HCT116 (cell line): ENCODE data around the gene MED13L. TPM values are rescaled to one million over a fixed set of nuclear protein-coding genes. Genes with fewer than 3 reads are reported as not detected.

Experiments
- ATAC-seq: fragments of 200-7000 bp; cut with Tn5 transposase; 2 replicates; pipeline ENCODE4 v1.9.1; 2020; ENCODE audit warnings: mild to moderate bottlenecking, moderate library complexity
- BruUV-seq: library from RNA; stranded (reverse); fragments of 400-500 nt; replicated peaks from 2 replicates; lab custom pipeline; 2021; lab: Mats Ljungman, UMichigan
- CTCF ChIA-PET: fragments of 300-600 bp; sonication (Branson Sonifier 250); formaldehyde crosslinking; loops from one replicate; lab custom pipeline; 2021; ENCODE audit warnings: antibody characterized with exemption; lab: Charles Lee
- POLR2A ChIA-PET: fragments of 300-600, 350-600 bp; sonication (Branson Sonifier 250); formaldehyde crosslinking; loops from one replicate; lab custom pipeline; 2021; ENCODE audit warnings: antibody characterized with exemption; lab: Charles Lee
- RAD21 ChIA-PET, 2 experiments: fragments of 300-600 bp; sonication (Branson Sonifier 250); formaldehyde crosslinking; loops; one replicate each; lab custom pipeline; 2023; ENCODE audit warnings: low total read pairs in 2 of 2; ENCODE audit not compliant: uncharacterized antibody in 2 of 2, unreplicated experiment in 2 of 2, low non-redundant PET in 1 of 2; lab: Charles Lee
- DNase-seq: peaks from one replicate; pipeline ENCODE4 v3.0.0-alpha.2; 2010; ENCODE audit warnings: low read depth, low spot score
- H2AFZ ChIP-seq: fragments of 200-600 bp; shearing (Covaris generic), sonication (generic); 2 replicates; pipeline ENCODE4 v1.6.1; 2017; ENCODE audit warnings: low read depth, mixed run types, mixed read lengths, antibody characterized with exemption, low read length; ENCODE audit not compliant: poor library complexity, severe bottlenecking
- H3K27ac ChIP-seq: 2 replicates; pipeline ENCODE4 v1.5.1; 2012; ENCODE audit warnings: low read depth, low read length
- H3K27me3 ChIP-seq: fragments of 200-600 bp; sonication (generic); 2 replicates; pipeline ENCODE4 v1.6.1; 2016; ENCODE audit warnings: mixed run types, low read length, mixed read lengths; ENCODE audit not compliant: insufficient read depth
- H3K36me3 ChIP-seq, 2 experiments: fragments of 200-500 bp in 1 of 2; fragments of 200-600 bp in 1 of 2; sonication (Bioruptor generic) in 1 of 2; sonication (generic) in 1 of 2; 2 replicates each; pipeline versions ENCODE4 v1.5.1 to v1.6.1; 2014 to 2016; ENCODE audit warnings: low read length in 2 of 2, inconsistent platforms in 1 of 2, mixed read lengths in 1 of 2, mixed run types in 1 of 2; ENCODE audit not compliant: insufficient read depth in 2 of 2, control insufficient read depth in 1 of 2
- H3K4me1 ChIP-seq, 2 experiments: fragments of 200-600 bp in 1 of 2; sonication (generic) in 1 of 2; 2 replicates each; pipeline versions ENCODE4 v1.5.1 to v1.6.1; 2012 to 2017; ENCODE audit warnings: low read length in 2 of 2, inconsistent platforms in 1 of 2, mild to moderate bottlenecking in 1 of 2, mixed read lengths in 1 of 2, mixed run types in 1 of 2, moderate library complexity in 1 of 2; ENCODE audit not compliant: insufficient read depth in 2 of 2, control insufficient read depth in 1 of 2
- H3K4me2 ChIP-seq: fragments of 200-600 bp; sonication (generic); 2 replicates; pipeline ENCODE4 v1.6.1; 2017; ENCODE audit warnings: mixed run types, low read length, mixed read lengths
- H3K4me3 ChIP-seq, 2 experiments: fragments of 200-600 bp in 1 of 2; sonication (generic) in 1 of 2; replicated peaks in 1 of 2; 2 replicates each; pipeline ENCODE4 v1.5.1; 2011 to 2016; ENCODE audit warnings: low read length in 2 of 2, control low read depth in 1 of 2, low read depth in 1 of 2, mild to moderate bottlenecking in 1 of 2, mixed read lengths in 1 of 2, mixed run types in 1 of 2
- H3K79me2 ChIP-seq: fragments of 200-600 bp; sonication (generic); 2 replicates; pipeline ENCODE4 v1.6.1; 2017; ENCODE audit warnings: mild to moderate bottlenecking, mixed run types, low read length, moderate library complexity, mixed read lengths; ENCODE audit not compliant: insufficient read depth
- H3K9ac ChIP-seq: fragments of 200-600 bp; sonication (generic); 2 replicates; pipeline ENCODE4 v1.6.1; 2016; ENCODE audit warnings: low read length, mixed read lengths
- H3K9me2 ChIP-seq: fragments of 200-600 bp; sonication (generic), shearing (Covaris generic); 2 replicates; pipeline ENCODE4 v1.6.1; 2017; ENCODE audit warnings: mixed run types, mild to moderate bottlenecking, moderate library complexity; ENCODE audit not compliant: insufficient read depth
- H3K9me3 ChIP-seq, 2 experiments: fragments of 200-500 bp in 1 of 2; fragments of 200-600 bp in 1 of 2; sonication (Bioruptor generic) in 1 of 2; sonication (generic) in 1 of 2; 2 replicates each; pipeline ENCODE4 v1.6.1; 2014 to 2017; ENCODE audit warnings: low read length in 2 of 2, mixed read lengths in 2 of 2, inconsistent platforms in 1 of 2, low read depth in 1 of 2, mild to moderate bottlenecking in 1 of 2, mixed run types in 1 of 2, moderate library complexity in 1 of 2; ENCODE audit not compliant: control insufficient read depth in 1 of 2, insufficient read depth in 1 of 2
- H4K20me1 ChIP-seq: fragments of 200-600 bp; sonication (generic), shearing (Covaris generic); 2 replicates; pipeline ENCODE4 v1.6.1; 2017; ENCODE audit warnings: mixed run types, mild to moderate bottlenecking, moderate library complexity; ENCODE audit not compliant: insufficient read depth
- CBX3 ChIP-seq: IDR thresholded peaks from 2 replicates; pipeline ENCODE4 v1.6.1; 2012; ENCODE audit warnings: low read depth
- CTCF ChIP-seq, 3 experiments: fragments of 200-600 bp in 1 of 3; sonication (generic) in 1 of 3; IDR thresholded peaks in 2 of 3; conservative IDR thresholded peaks in 1 of 3; 2 replicates each; pipeline ENCODE4 v1.5.1; 2012 to 2017; ENCODE audit warnings: low read depth in 2 of 3, low read length in 2 of 3, antibody characterized with exemption in 1 of 3, borderline replicate concordance in 1 of 3, control low read depth in 1 of 3, mild to moderate bottlenecking in 1 of 3, mixed read lengths in 1 of 3, mixed run types in 1 of 3, moderate library complexity in 1 of 3; ENCODE audit not compliant: insufficient read depth in 1 of 3
- EGR1 ChIP-seq: IDR thresholded peaks from 2 replicates; pipeline ENCODE4 v1.6.1; 2012; ENCODE audit warnings: low read depth
- ELF1 ChIP-seq: IDR thresholded peaks from 2 replicates; pipeline ENCODE4 v1.6.1; 2012; ENCODE audit warnings: low read depth, borderline replicate concordance
- EZH2phosphoT487 ChIP-seq: fragments of 200-600 bp; IDR thresholded peaks from 2 replicates; pipeline ENCODE4 v1.6.1; 2018; ENCODE audit warnings: antibody characterized with exemption, borderline replicate concordance
- FOSL1 ChIP-seq: IDR thresholded peaks from 2 replicates; pipeline ENCODE4 v1.6.1; 2012; ENCODE audit warnings: low read depth
- JUND ChIP-seq: IDR thresholded peaks from 2 replicates; pipeline ENCODE4 v1.6.1; 2012
- POLR2AphosphoS5 ChIP-seq: IDR thresholded peaks from 2 replicates; pipeline ENCODE4 v1.6.1; 2011; ENCODE audit warnings: mild to moderate bottlenecking, low read depth, low read length, moderate library complexity
- RAD21 ChIP-seq: IDR thresholded peaks from 2 replicates; pipeline ENCODE4 v1.6.1; 2012; ENCODE audit warnings: low read depth, mild to moderate bottlenecking
- REST ChIP-seq: IDR thresholded peaks from 2 replicates; pipeline ENCODE4 v1.6.1; 2012; ENCODE audit warnings: low read depth
- SIN3A ChIP-seq: IDR thresholded peaks from 2 replicates; pipeline ENCODE4 v1.6.1; 2012; ENCODE audit warnings: low read depth
- SP1 ChIP-seq: IDR thresholded peaks from 2 replicates; pipeline ENCODE4 v1.6.1; 2012; ENCODE audit warnings: low read depth
- TCF7L2 ChIP-seq: IDR thresholded peaks from 2 replicates; pipeline ENCODE4 v1.7.0; 2011; ENCODE audit warnings: borderline replicate concordance, inconsistent platforms; ENCODE audit not compliant: insufficient read depth, insufficient read length; ENCODE audit errors: extremely low read depth
- YY1 ChIP-seq: IDR thresholded peaks from 2 replicates; pipeline ENCODE4 v1.6.1; 2011; ENCODE audit warnings: low read length, low read depth, moderate library complexity, mild to moderate bottlenecking; ENCODE audit not compliant: insufficient replicate concordance; ENCODE audit errors: extremely low read depth
- ZNF274 ChIP-seq: fragments of 200-500 bp; sonication (Bioruptor generic); IDR thresholded peaks from 2 replicates; pipeline ENCODE4 v1.6.1; 2014; ENCODE audit warnings: mild to moderate bottlenecking, low read depth, low read length, inconsistent platforms
- intact Hi-C: fragments of 100-400 bp; cut with micrococcal nuclease; formaldehyde crosslinking; loops from 2 replicates; pipeline ENCODE4 v1.10.0; 2022
- total RNA-seq: library from RNA; stranded (reverse); gene quantifications from one replicate; pipeline ENCODE4 v1.2.1, GENCODE V29; 2021; ENCODE audit not compliant: unreplicated experiment
- TF ChIP-seq, protein P1 (sequence below): IDR thresholded peaks from 2 replicates; pipeline ENCODE4 v1.6.1; 2012

Gene MED13L
- total RNA-seq, 1 experiment from 2014 or later: 176 TPM

DNA sequence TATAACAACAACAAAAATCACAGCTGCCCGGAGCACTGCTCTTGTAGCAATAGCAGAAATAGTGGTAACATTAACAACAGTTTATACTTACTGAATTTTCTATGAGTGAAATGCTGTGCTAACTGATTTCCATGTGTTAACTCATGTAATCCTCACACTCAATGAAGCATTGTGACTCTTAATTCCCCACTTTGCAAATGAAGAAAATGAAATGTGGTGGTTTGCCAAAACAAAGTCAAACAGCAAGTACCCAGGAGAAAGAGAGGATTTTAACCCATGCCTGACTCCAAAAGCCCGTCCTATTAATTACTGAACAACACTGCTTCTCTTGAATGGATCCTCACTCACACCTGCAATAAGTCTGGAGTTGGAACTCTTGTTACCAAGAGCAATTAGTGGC is 123.5 kb downstream of the MED13L start:
- DNase-seq (no peak), ATAC-seq (no peak)
- H3K27me3 ChIP-seq: no peaks in the 10 kb centered on the region
- RAD21 ChIA-PET: no interaction called here
- peaks cover 100% of the 10 kb centered on the region for H3K79me2 ChIP-seq
- no peak overlapping the region for H2AFZ ChIP-seq
- H3K36me3 ChIP-seq: no peaks in the 10 kb centered on the region
- H3K9ac ChIP-seq: no peak overlapping the region
- no TSS peak for BruUV-seq
- CTCF ChIA-PET: no interaction called here
- no peaks in the 10 kb centered on the region for H3K9me3 ChIP-seq
- H3K4me2 ChIP-seq: no peak overlapping the region
- H3K4me3 ChIP-seq: no peak overlapping the region
- no peaks in the 10 kb centered on the region for H3K9me2 ChIP-seq
- H3K27ac ChIP-seq: no peak overlapping the region
- POLR2A ChIA-PET: no interaction called here
- TF ChIP-seq RAD21 (no peak), SIN3A (no peak), ELF1 (no peak), YY1 (no peak), CBX3 (no peak), TCF7L2 (no peak), EZH2phosphoT487 (no peak)
- TF ChIP-seq, protein P1, sequence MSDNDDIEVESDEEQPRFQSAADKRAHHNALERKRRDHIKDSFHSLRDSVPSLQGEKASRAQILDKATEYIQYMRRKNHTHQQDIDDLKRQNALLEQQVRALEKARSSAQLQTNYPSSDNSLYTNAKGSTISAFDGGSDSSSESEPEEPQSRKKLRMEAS: no peak
- TF ChIP-seq, all 23 proteins: peak for 0
- Histone ChIP-seq H4K20me1 (peaks cover 77% of the 10 kb centered on the region), H3K4me1 (peaks cover 0 to 9% of the 10 kb centered on the region in 2 experiments; a peak in 2 of 4 replicates)
- intact Hi-C loops: no loop called here

GRCh38 chr12:116153113-116153512 is 124.4 kb downstream of the MED13L start:
- BruUV-seq: no TSS peak
- intact Hi-C loops: no loop called here
- Histone ChIP-seq H3K79me2 (peaks cover 100% of the 10 kb centered on the region), H3K9ac (no peak overlapping the region), H4K20me1 (peaks cover 72% of the 10 kb centered on the region; the same call in 1 of the 2 replicates), H3K4me1 (peaks cover 0 to 9% of the 10 kb centered on the region in 2 experiments; a peak in 1 of 4 replicates), H3K4me2 (no peak overlapping the region), H3K4me3 (no peak overlapping the region), H3K27me3 (no peaks in the 10 kb centered on the region), H3K36me3 (no peaks in the 10 kb centered on the region), H3K27ac (no peak overlapping the region), H3K9me3 (no peaks in the 10 kb centered on the region), H3K9me2 (no peaks in the 10 kb centered on the region), H2AFZ (no peak overlapping the region)
- DNase-seq (no peak), ATAC-seq (no peak)
- RAD21 ChIA-PET: no interaction called here
- CTCF ChIA-PET: no interaction called here
- POLR2A ChIA-PET: no interaction called here
- TF ChIP-seq SP1: no peak
- TF ChIP-seq JUND: no peak
- no peak for TF ChIP-seq FOSL1
- no peak for TF ChIP-seq EGR1
- TF ChIP-seq CTCF (IDR thresholded peaks at IDR 0.05 in 2 of 3, conservative IDR thresholded peaks at IDR 0.05 in 1 of 3; ENCODE audit: borderline replicate concordance in 1 of 3, insufficient read depth in 1 of 3, low read depth in 2 of 3, low read length in 2 of 3): no peak
- TF ChIP-seq REST: no peak
- no peak for TF ChIP-seq CBX3
- TF ChIP-seq RAD21: no peak
- no peak for TF ChIP-seq ELF1
- TF ChIP-seq TCF7L2: no peak
- no peak for TF ChIP-seq POLR2AphosphoS5
- TF ChIP-seq ZNF274: no peak
